Measurements from ENCODE around the gene ZNF775. TPM values are rescaled to one million over a fixed set of nuclear protein-coding genes. Genes with fewer than 3 reads are reported as not detected.

ZNF775 gene
- total and polyA plus RNA-seq, 2 of the 13 experiments (the other 11 are each of a cell fraction or from before 2014, with no cell fraction given), result 3.1 to 3.2 TPM

DNA sequence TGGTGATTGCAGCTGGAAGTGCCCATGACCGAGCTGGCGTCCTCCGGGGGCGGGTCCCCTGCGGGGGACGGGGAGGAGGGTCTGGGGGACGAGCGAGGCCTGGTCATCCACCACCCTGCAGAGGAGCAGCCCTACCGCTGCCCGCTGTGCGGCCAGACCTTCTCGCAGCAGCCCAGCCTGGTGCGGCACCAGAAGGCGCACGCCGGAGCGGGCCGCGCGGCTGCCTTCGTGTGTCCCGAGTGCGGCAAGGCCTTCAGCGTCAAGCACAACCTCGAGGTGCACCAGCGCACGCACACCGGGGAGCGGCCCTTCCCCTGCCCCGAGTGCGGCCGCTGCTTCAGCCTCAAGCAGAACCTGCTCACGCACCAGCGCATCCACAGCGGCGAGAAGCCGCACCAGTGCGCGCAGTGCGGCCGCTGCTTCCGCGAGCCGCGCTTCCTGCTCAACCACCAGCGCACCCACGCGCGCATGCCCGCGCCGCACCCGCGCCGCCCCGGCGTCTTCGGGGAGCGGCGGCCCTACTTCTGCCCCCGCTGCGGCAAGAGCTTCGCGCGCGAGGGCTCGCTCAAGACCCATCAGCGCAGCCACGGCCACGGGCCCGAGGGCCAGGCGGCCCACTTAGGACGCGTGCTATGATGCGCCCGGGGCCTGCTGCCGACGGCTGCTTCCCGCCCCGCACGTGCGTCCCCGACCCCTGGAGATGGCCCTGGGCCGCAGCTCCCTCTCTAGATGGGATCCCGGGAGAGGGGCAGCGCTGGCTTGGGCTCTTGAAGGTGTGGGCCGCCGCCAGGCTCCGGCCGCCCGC is 28.7 kb downstream of the ZNF775 start:
- no peak overlapping the region for H3K4me3 ChIP-seq (replicated peaks in 1 of 3; ENCODE audit: insufficient read depth in 1 of 3, low read depth in 2 of 3, low read length in 3 of 3)
- DNase-seq (ENCODE audit: low spot score) (no peak), FAIRE-seq (no peak), ATAC-seq (no peak)
- no peaks in the 10 kb centered on the region for H3K79me2 ChIP-seq (ENCODE audit: insufficient read depth, low read length)
- H3K4me2 ChIP-seq (ENCODE audit: low read depth, low read length), result no peak overlapping the region
- H3K9me3 ChIP-seq (ENCODE audit: low read length), result no peaks in the 10 kb centered on the region
- CTCF ChIA-PET (ENCODE audit: low intra/inter-chr PET ratio, low total read pairs), result no interaction called here
- intact Hi-C loops (cut with micrococcal nuclease; ENCODE audit: unreplicated experiment) (loop anchor here (2.0 kb wide), 1 partner anchor 13 kb away; no protein-coding TSS in a partner anchor), in situ Hi-C loops (cut with HindIII; ENCODE audit: extremely low pct_ligation_motif_present, low pct_unique_long_range_greater_than_20kb) (no loop called here)
- no TSS peak for BruUV-seq (replicated peaks)
- peak; percentile 42; the same call in 1 of the 2 replicates for TF ChIP-seq RBFOX2 (IDR thresholded peaks at IDR 0.05; ENCODE audit: low read depth, low read length)
- TF ChIP-seq JARID2 (CRISPR knock-in tag; IDR thresholded peaks at IDR 0.05; ENCODE audit: insufficient replicate concordance), result no peak
- peak; percentile 52 for TF ChIP-seq AGO2 (optimal IDR thresholded peaks at IDR 0.05; ENCODE audit: low read depth, low read length)
- H3K36me3 ChIP-seq (replicated peaks in 1 of 2; ENCODE audit: control insufficient read depth in 1 of 2, insufficient read depth in 2 of 2, low read length in 2 of 2), result no peaks in the 10 kb centered on the region
- H4K20me1 ChIP-seq (ENCODE audit: insufficient read depth, low read length), result no peaks in the 10 kb centered on the region
- H3K27me3 ChIP-seq (ENCODE audit: control insufficient read depth in 1 of 2, insufficient read depth in 2 of 2, low read length in 2 of 2), result no peaks in the 10 kb centered on the region
- 98% methylated on average over 55 of the region's 91 CpGs for WGBS (ENCODE audit: low lambda C conversion rate)
- no peak overlapping the region for H2AFZ ChIP-seq (ENCODE audit: low read length)
- POLR2A ChIA-PET, result interaction anchor here (1.0 to 8.8 kb wide), 10 partner anchors 7 to 680 kb away, joined by 3 to 181 read pairs (median 17); partner anchors contain the start of genes ABCB8, ACTR3C, LRRC61 and REPIN1
- no peak overlapping the region for H3K9ac ChIP-seq (ENCODE audit: insufficient read depth, low read depth, low read length)
- no peak overlapping the region for H3K27ac ChIP-seq (ENCODE audit: extremely low read length, insufficient read depth, low read length)
- peaks cover 47% of the 10 kb centered on the region for H3K4me1 ChIP-seq (ENCODE audit: insufficient read depth, low read length)

DNA sequence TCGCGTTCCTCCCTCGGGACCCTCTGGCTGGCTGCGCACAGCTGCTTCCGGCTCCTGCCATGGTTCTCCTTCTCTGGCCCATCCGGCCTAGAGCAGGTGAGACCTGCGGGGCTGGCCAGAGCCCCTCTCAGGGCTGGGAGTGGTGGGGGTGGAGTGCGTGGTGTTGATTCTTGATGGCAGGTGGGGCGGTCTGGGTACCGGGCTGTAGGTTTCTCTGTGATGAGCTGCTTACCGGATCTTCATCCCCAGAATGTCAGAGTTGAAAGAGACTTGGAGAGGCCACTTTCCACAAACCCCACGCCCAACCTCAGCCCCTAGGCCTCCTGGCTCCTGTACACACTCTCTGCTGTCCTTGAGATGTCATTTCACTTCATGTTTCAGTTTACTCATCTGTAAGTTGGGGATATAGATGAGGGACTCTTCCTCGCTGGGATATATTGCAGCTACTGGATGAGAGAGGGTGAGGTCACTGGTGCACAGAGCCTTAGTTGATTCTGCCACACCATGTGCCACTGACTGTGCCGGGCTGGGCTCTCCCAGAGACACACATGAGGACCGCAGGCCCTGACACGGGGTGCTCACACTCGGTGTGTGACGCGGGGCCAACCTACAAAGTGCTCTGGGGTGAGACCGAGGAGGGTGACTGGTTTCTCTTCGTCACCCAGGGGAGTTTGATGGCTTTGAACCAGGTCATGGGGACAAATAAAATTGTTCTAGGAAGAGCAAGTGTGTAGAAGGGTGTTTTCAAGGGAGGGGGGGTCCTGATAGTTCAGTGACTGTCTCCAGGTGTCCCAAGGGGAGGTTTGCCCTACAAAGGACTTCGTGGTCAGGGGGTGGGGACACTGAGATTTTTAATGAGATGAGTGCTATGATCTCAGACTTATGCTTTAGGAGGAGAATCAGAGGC is 29.5 kb downstream of the ZNF775 start:
- POLR2A ChIA-PET, result interaction anchor here (1.5 kb wide), 1 partner anchor 40 kb away, joined by 9 read pairs; the partner anchor contains the start of gene REPIN1
- no peak overlapping the region for H3K9ac ChIP-seq (ENCODE audit: insufficient read depth, low read depth, low read length)
- no TSS peak for BruUV-seq (replicated peaks)
- no peaks in the 10 kb centered on the region for H3K9me3 ChIP-seq (ENCODE audit: low read length)
- no peak overlapping the region for H3K4me3 ChIP-seq (replicated peaks in 1 of 3; ENCODE audit: insufficient read depth in 1 of 3, low read depth in 2 of 3, low read length in 3 of 3)
- DNase-seq (ENCODE audit: low spot score) (no peak), FAIRE-seq (no peak), ATAC-seq (no peak)
- TF ChIP-seq, protein P1, sequence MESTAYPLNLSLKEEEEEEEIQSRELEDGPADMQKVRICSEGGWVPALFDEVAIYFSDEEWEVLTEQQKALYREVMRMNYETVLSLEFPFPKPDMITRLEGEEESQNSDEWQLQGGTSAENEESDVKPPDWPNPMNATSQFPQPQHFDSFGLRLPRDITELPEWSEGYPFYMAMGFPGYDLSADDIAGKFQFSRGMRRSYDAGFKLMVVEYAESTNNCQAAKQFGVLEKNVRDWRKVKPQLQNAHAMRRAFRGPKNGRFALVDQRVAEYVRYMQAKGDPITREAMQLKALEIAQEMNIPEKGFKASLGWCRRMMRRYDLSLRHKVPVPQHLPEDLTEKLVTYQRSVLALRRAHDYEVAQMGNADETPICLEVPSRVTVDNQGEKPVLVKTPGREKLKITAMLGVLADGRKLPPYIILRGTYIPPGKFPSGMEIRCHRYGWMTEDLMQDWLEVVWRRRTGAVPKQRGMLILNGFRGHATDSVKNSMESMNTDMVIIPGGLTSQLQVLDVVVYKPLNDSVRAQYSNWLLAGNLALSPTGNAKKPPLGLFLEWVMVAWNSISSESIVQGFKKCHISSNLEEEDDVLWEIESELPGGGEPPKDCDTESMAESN (CRISPR knock-in tag; conservative IDR thresholded peaks at IDR 0.05), result no peak
- TF ChIP-seq GABPB1 (CRISPR knock-in tag; IDR thresholded peaks at IDR 0.05) (no peak), ZNF629 (CRISPR knock-in tag; conservative IDR thresholded peaks at IDR 0.05) (peak; percentile 77), EEA1 (CRISPR knock-in tag; IDR thresholded peaks at IDR 0.05; ENCODE audit: borderline replicate concordance) (no peak), ZNF235 (CRISPR knock-in tag; IDR thresholded peaks at IDR 0.05; ENCODE audit: borderline replicate concordance) (no peak), SUZ12 (IDR thresholded peaks at IDR 0.05; ENCODE audit: low read depth, low read length) (no peak), SRY (CRISPR knock-in tag; IDR thresholded peaks at IDR 0.05) (no peak)
- TF ChIP-seq, protein P2, sequence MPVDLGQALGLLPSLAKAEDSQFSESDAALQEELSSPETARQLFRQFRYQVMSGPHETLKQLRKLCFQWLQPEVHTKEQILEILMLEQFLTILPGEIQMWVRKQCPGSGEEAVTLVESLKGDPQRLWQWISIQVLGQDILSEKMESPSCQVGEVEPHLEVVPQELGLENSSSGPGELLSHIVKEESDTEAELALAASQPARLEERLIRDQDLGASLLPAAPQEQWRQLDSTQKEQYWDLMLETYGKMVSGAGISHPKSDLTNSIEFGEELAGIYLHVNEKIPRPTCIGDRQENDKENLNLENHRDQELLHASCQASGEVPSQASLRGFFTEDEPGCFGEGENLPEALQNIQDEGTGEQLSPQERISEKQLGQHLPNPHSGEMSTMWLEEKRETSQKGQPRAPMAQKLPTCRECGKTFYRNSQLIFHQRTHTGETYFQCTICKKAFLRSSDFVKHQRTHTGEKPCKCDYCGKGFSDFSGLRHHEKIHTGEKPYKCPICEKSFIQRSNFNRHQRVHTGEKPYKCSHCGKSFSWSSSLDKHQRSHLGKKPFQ (CRISPR knock-in tag; IDR thresholded peaks at IDR 0.05; ENCODE audit: insufficient replicate concordance), result no peak
- WGBS (ENCODE audit: low lambda C conversion rate), result 94% methylated on average over 15 of the region's 22 CpGs
- no peak overlapping the region for H3K27ac ChIP-seq (ENCODE audit: extremely low read length, insufficient read depth, low read length)
- H3K27me3 ChIP-seq (ENCODE audit: control insufficient read depth in 1 of 2, insufficient read depth in 2 of 2, low read length in 2 of 2), result no peaks in the 10 kb centered on the region
- intact Hi-C loops (cut with micrococcal nuclease; ENCODE audit: unreplicated experiment), result no loop called here
- no peaks in the 10 kb centered on the region for H3K79me2 ChIP-seq (ENCODE audit: insufficient read depth, low read length)
- no peaks in the 10 kb centered on the region for H3K36me3 ChIP-seq (replicated peaks in 1 of 2; ENCODE audit: control insufficient read depth in 1 of 2, insufficient read depth in 2 of 2, low read length in 2 of 2)
- peaks cover 41% of the 10 kb centered on the region for H3K4me1 ChIP-seq (ENCODE audit: insufficient read depth, low read length)
- no peaks in the 10 kb centered on the region for H4K20me1 ChIP-seq (ENCODE audit: insufficient read depth, low read length)
- CTCF ChIA-PET (ENCODE audit: low intra/inter-chr PET ratio, low total read pairs), result no interaction called here
- in situ Hi-C loops (cut with HindIII; ENCODE audit: extremely low pct_ligation_motif_present, low pct_unique_long_range_greater_than_20kb), result no loop called here
- H2AFZ ChIP-seq (ENCODE audit: low read length), result no peak overlapping the region
- no peak overlapping the region for H3K4me2 ChIP-seq (ENCODE audit: low read depth, low read length)
